ENCODE results near the gene DIO3.

DNA sequence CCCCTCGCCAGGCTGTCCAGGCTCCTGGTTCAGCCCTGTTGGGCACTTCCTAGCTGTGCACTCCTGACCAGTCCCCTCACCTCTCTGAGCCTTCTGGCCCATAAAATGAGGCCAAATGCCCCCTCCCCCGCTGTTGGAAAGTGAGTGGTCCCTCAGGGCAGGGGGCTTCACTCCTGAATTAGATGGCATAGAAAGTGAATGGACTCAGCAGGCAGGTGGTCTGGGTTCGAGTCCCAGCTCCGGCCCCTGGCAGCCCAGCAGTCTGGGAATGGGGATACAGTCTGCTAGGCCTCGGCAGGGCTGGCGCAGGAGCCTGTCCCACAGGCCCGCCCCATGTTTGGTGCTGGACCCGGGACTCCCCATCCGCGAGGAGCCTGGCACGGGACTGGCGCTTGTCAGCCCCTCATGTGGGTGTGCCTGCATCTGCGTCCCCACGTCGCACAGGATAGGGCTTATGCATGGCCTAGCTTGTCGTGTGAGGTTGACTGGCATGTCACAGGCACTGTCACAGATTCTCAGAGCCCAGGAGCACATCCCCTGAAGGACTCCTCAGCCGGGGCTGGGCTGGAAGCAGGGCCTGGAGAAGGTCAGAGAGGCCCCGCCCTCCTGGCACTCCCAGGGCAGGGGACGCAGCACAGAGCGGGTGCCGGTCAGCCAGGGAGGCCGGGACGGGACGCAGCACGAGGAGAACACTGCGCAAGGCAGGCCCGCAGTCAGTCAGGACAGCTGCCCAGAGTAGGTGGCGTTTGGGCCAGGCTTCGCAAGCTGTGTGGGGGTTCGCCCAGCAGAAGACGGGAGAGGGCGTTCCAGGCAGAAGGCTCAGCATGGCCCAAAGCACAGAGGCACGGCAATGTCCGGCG, 40.5 kb downstream of the DIO3 start:
- TF ChIP-seq, protein P1, sequence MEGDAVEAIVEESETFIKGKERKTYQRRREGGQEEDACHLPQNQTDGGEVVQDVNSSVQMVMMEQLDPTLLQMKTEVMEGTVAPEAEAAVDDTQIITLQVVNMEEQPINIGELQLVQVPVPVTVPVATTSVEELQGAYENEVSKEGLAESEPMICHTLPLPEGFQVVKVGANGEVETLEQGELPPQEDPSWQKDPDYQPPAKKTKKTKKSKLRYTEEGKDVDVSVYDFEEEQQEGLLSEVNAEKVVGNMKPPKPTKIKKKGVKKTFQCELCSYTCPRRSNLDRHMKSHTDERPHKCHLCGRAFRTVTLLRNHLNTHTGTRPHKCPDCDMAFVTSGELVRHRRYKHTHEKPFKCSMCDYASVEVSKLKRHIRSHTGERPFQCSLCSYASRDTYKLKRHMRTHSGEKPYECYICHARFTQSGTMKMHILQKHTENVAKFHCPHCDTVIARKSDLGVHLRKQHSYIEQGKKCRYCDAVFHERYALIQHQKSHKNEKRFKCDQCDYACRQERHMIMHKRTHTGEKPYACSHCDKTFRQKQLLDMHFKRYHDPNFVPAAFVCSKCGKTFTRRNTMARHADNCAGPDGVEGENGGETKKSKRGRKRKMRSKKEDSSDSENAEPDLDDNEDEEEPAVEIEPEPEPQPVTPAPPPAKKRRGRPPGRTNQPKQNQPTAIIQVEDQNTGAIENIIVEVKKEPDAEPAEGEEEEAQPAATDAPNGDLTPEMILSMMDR (IDR thresholded peaks at IDR 0.05), result no peak
- no peak for TF ChIP-seq ZFX (IDR thresholded peaks at IDR 0.05; ENCODE audit: borderline replicate concordance)
